RWPE2 (cell line): ENCODE results near the gene IRX4.

Experiments
- ATAC-seq: fragments of 200-7000 bp; cut with Tn5 transposase; 3 replicates; pipeline ENCODE4 v1.9.1; 2021; ENCODE audit warnings: low read depth
- DNase-seq: peaks from one replicate; pipeline ENCODE4 v3.0.0-alpha.2; 2020; ENCODE audit warnings: low spot score
- H3K27ac ChIP-seq: fragments of 450-650 bp; 2 replicates; pipeline ENCODE4 v1.5.1; 2017; ENCODE audit warnings: mild to moderate bottlenecking; ENCODE audit not compliant: poor library complexity, severe bottlenecking
- H3K27me3 ChIP-seq: fragments of 250-450 bp; sonication (Bioruptor Pico); 2 replicates; pipeline ENCODE4 v1.5.1; 2021; ENCODE audit warnings: mild to moderate bottlenecking, moderate library complexity; ENCODE audit not compliant: insufficient read depth, poor library complexity, severe bottlenecking
- H3K36me3 ChIP-seq: fragments of 250-450 bp; sonication (Bioruptor Pico); 2 replicates; pipeline ENCODE4 v1.5.1; 2020; ENCODE audit warnings: low read depth, mild to moderate bottlenecking, moderate library complexity
- H3K4me1 ChIP-seq: fragments of 250-450 bp; sonication (Bioruptor Pico); 2 replicates; pipeline ENCODE4 v1.5.1; 2021; ENCODE audit warnings: mild to moderate bottlenecking, moderate library complexity; ENCODE audit not compliant: insufficient read depth, poor library complexity, severe bottlenecking
- H3K4me3 ChIP-seq: fragments of 250-450 bp; sonication (Bioruptor Pico); 2 replicates; pipeline ENCODE4 v1.5.1; 2021; ENCODE audit warnings: mild to moderate bottlenecking, moderate library complexity; ENCODE audit not compliant: severe bottlenecking
- H3K9me3 ChIP-seq: fragments of 250-450 bp; sonication (Bioruptor Pico); 2 replicates; pipeline ENCODE4 v1.5.1; 2021; ENCODE audit warnings: mild to moderate bottlenecking, moderate library complexity; ENCODE audit not compliant: severe bottlenecking
- TF ChIP-seq, protein P1 (sequence below): fragments of 450-650 bp; IDR thresholded peaks from one replicate; pipeline ENCODE4 v1.5.1; 2017; ENCODE audit warnings: mild to moderate bottlenecking, moderate library complexity; ENCODE audit not compliant: poor library complexity, severe bottlenecking

The IRX4 gene

DNA sequence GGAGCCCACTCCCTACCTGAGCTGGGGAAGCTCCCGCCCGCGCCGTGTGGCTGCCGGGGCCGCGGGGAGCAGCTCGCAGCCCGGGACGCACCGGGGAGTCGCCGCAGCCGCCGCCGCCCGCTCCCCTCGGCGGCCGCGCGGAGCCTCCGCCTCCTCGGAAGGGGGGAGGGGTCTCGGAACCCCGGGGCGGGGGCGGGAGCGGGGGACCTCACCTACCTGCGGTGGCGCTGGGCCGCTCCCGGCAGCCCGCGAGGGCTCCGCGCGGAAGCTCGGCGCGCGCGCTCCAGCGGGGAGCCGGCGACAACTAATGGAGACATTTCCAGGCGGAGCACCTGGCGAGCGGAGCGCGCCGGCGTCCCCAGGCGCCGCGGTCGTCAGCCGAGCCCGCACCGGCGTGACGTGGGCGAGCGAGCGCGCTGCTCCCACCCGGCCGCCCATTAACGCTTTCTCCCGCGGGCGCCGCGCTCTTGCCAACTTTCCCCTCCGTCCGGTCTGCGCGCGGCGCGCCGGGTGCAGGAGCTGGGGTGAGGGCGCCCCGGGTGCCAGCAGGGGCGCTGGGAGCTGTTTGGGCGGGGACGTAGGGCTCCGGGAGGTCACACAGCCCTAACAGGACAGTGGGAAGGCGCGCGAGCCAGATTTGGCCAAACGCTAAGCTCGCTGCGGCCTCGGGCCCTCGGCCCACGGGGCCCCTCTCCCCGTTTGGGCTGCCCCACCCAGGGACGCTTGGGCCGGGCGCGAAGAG lies 4.3 kb upstream of the IRX4 start:
- H3K27me3 ChIP-seq, result no peaks in the 10 kb centered on the region
- no peaks in the 10 kb centered on the region for H3K36me3 ChIP-seq
- H3K27ac ChIP-seq, result peak overlapping the region; percentile 78
- ATAC-seq, result peak; percentile 4; the same call in 2 of the 3 replicates
- DNase-seq, result peak; percentile 70
- TF ChIP-seq, protein P1, sequence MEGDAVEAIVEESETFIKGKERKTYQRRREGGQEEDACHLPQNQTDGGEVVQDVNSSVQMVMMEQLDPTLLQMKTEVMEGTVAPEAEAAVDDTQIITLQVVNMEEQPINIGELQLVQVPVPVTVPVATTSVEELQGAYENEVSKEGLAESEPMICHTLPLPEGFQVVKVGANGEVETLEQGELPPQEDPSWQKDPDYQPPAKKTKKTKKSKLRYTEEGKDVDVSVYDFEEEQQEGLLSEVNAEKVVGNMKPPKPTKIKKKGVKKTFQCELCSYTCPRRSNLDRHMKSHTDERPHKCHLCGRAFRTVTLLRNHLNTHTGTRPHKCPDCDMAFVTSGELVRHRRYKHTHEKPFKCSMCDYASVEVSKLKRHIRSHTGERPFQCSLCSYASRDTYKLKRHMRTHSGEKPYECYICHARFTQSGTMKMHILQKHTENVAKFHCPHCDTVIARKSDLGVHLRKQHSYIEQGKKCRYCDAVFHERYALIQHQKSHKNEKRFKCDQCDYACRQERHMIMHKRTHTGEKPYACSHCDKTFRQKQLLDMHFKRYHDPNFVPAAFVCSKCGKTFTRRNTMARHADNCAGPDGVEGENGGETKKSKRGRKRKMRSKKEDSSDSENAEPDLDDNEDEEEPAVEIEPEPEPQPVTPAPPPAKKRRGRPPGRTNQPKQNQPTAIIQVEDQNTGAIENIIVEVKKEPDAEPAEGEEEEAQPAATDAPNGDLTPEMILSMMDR, result peak; percentile 32
- H3K4me3 ChIP-seq, result peak overlapping the region; percentile 83
- no peaks in the 10 kb centered on the region for H3K9me3 ChIP-seq
- peaks cover 22% of the 10 kb centered on the region for H3K4me1 ChIP-seq

DNA sequence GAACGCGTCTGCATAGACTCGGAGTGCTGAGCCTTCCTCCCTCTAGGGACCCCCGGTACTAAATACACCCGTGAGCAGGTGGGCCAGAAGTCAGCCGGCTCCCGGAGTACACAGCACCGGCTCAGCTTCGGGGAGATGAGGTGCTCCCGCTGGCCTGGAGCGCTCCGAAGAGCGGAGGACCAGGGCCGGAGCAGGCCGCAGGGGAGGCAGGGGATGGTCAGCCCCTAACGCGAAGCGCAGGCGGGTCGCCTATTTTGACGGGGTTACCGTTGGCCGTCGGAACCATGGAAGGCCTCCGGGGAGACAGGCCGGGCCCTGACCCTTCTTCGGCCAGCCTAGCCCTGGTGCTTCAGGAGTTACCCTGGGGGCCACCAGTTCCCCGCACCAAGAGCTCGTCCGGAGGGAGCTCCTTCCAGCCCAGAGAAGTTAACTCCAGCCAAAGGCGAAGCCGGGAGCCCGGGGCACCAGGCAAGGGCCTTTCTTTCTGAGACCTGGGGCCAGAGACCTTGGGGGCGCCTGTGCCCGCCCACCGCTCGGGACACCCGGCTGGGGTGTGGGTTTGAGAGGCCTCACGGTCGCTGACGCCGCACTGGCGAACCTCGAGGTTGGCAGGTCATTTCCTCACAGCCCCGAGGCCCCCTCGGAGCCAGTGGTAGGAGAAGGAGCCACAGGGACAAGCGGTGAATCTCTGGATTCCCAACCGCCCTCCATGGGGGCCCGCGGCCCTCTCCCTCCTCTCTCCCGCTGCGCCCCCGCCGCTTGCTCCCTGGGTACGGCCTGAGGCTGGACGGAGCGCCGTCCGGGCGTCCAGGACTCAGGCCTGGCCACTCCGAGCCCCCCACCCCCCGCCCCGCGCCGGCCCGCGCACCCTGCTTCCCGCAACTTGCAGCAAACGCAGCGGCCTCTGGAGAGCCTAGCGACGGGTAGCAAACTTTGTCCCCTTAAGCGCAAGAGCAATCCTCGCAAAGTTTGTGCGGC lies 3.4 kb upstream of the IRX4 start:
- Histone ChIP-seq H3K27me3 (no peaks in the 10 kb centered on the region), H3K27ac (peak overlapping the region; percentile 78), H3K4me3 (peak overlapping the region; percentile 83), H3K36me3 (0 out of 2 replicates have a peak, but pooled peaks cover 3% of the 10 kb centered on the region), H3K4me1 (peaks cover 28% of the 10 kb centered on the region), H3K9me3 (no peaks in the 10 kb centered on the region)
- ATAC-seq (0 out of 3 replicates have a peak, but pooled peaks have one; percentile 1), DNase-seq (peak; percentile 69)
- TF ChIP-seq, protein P1, result no peak

DNA sequence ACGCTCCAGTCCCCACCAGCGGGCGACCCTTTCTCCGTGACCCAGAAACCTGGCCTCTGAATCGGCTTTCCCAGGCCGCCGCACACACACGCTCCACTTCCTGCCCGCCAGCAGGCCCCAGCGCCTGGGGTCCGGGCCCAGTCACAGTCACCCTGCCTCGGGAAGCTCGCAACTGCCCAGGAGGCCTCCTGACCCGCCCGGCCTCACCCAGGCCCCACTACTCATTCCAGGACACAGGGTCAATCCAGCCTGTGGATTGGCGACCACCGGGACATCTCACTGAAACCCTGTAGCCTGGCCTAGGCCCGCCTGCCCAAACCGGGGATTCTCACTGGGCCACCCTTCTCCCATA lies 2.7 kb upstream of the IRX4 start:
- TF ChIP-seq, protein P1, result no peak
- Histone ChIP-seq H3K9me3 (no peaks in the 10 kb centered on the region), H3K27me3 (no peaks in the 10 kb centered on the region), H3K36me3 (peaks cover 7% of the 10 kb centered on the region), H3K27ac (peak overlapping the region; percentile 78), H3K4me1 (peaks cover 28% of the 10 kb centered on the region), H3K4me3 (peak overlapping the region; percentile 83)
- ATAC-seq (no peak), DNase-seq (peak; percentile 68)

DNA sequence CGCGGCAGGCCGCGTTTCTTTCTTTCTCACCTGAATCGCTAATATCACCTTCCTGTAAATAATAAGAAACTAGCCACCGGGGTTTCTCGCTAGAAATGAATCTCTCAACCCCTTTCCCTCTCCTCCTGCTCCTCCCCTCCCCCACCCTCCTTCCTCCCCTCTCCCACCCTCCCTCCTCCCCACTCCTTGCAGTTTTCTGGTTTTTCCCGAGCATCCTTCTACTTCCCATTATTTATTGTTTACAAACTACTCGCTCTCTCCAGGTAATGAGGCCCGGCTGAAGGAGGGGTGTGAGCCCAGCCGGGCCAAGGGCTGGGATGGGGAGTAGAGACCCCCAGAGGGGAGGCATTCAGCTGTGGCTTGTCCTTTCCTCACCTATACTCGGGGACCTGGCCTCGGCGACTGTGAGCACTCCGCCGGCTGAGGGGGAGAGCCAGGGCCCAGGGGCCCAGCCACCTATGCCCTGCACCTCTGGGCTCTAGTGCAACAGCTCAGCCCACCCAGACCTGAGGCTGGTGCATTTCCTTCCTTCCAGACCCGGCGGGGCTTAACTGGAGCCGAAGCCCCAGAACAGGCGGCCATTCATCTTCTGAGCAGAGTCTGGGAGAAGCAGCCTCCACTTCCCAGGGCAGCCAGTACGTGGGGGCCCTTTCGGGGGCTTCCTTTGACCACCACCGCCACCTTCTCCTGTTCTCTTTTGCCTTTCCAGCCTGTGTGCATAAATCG lies 2.1 kb upstream of the IRX4 start:
- TF ChIP-seq, protein P1, result no peak
- H3K27me3 ChIP-seq, result no peaks in the 10 kb centered on the region
- ATAC-seq (no peak), DNase-seq (peak; percentile 71)
- peak overlapping the region; percentile 83 for H3K4me3 ChIP-seq
- H3K4me1 ChIP-seq, result peaks cover 28% of the 10 kb centered on the region
- H3K9me3 ChIP-seq, result no peaks in the 10 kb centered on the region
- H3K36me3 ChIP-seq, result peaks cover 12% of the 10 kb centered on the region
- peak overlapping the region; percentile 78 for H3K27ac ChIP-seq
